ENCODE measurements around the gene SLC6A5.
"Not testable (repeated sequence)": the region's sequence is repeated elsewhere in the genome, so short reads cannot be mapped to it uniquely, and the experiment has no call there.

The SLC6A5 gene

GRCh38 chr11:20561915-20562314 is 37.5 kb upstream of the SLC6A5 start:
- DNase-seq, result peak; percentile 21
- H3K4me3 ChIP-seq (ENCODE audit: low read depth, low read length), result no peak overlapping the region
- H3K36me3 ChIP-seq, result no peaks in the 10 kb centered on the region
- TF ChIP-seq, protein P1, sequence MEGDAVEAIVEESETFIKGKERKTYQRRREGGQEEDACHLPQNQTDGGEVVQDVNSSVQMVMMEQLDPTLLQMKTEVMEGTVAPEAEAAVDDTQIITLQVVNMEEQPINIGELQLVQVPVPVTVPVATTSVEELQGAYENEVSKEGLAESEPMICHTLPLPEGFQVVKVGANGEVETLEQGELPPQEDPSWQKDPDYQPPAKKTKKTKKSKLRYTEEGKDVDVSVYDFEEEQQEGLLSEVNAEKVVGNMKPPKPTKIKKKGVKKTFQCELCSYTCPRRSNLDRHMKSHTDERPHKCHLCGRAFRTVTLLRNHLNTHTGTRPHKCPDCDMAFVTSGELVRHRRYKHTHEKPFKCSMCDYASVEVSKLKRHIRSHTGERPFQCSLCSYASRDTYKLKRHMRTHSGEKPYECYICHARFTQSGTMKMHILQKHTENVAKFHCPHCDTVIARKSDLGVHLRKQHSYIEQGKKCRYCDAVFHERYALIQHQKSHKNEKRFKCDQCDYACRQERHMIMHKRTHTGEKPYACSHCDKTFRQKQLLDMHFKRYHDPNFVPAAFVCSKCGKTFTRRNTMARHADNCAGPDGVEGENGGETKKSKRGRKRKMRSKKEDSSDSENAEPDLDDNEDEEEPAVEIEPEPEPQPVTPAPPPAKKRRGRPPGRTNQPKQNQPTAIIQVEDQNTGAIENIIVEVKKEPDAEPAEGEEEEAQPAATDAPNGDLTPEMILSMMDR (IDR thresholded peaks at IDR 0.05; ENCODE audit: low read depth, low read length), result no peak
- H3K9me3 ChIP-seq (ENCODE audit: severe bottlenecking), result peaks cover under 1% of the 10 kb centered on the region
- no peaks in the 10 kb centered on the region for H3K27me3 ChIP-seq (ENCODE audit: insufficient read depth, low read depth, severe bottlenecking)
- no peak overlapping the region for H3K27ac ChIP-seq

DNA sequence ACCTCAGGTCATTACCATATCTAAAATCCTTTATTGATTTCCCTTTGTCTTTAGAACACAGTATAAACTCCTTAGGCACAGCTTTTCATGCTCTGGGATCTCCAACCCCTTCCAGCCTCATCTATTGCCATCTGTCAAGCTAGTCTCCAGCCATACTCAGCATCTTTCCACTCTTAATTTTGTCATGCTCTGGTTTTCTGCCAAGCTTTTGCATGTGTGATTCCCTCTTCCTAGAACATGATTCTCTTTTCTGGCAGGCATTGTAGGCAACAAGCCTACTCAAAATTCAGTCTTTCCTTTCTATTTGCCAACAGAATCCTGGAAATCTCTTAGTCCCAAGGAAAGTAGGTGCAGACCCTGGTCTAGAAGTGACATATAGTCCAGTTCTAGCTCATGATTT is 35.5 kb upstream of the SLC6A5 start:
- no peaks in the 10 kb centered on the region for H3K27me3 ChIP-seq (ENCODE audit: insufficient read depth, low read depth, severe bottlenecking)
- TF ChIP-seq, protein P1 (IDR thresholded peaks at IDR 0.05; ENCODE audit: low read depth, low read length), result no peak
- H3K27ac ChIP-seq, result peak overlapping the region; percentile 75
- H3K36me3 ChIP-seq, result no peaks in the 10 kb centered on the region
- H3K4me3 ChIP-seq (ENCODE audit: low read depth, low read length), result no peak overlapping the region
- H3K9me3 ChIP-seq (ENCODE audit: severe bottlenecking), result no peaks in the 10 kb centered on the region
- DNase-seq, result peak; percentile 57

- Histone ChIP-seq H3K9me3 (ENCODE audit: severe bottlenecking) (no peaks in the 10 kb centered on the region), H3K36me3 (no peaks in the 10 kb centered on the region), H3K27ac (peak overlapping the region; percentile 75), H3K4me3 (ENCODE audit: low read depth, low read length) (no peak overlapping the region), H3K27me3 (ENCODE audit: insufficient read depth, low read depth, severe bottlenecking) (no peaks in the 10 kb centered on the region)
- DNase-seq, result no peak
- TF ChIP-seq, protein P1 (IDR thresholded peaks at IDR 0.05; ENCODE audit: low read depth, low read length), result no peak
Measured at GRCh38 chr11:20564846-20565635, 34.4 kb upstream of the SLC6A5 start.

DNA sequence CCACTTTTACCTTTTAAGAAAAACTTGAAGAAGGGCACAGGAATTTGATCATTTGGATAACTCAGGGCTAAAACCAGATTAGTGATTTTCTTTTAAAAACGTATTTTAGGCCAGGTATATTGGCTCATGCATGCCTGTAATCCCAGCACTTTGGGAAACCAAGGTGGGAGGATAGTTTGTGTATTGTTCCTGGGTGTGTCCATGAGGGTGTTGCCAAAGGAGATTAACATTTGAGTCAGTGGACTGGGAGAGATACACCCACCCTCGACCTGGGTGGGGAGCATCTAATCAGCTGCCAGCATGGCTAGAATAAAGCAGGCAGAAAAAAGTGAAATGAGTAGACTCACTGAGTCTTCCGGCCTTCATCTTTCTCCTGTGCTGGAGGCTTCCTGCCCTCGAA is 33.3 kb upstream of the SLC6A5 start:
- H3K27ac ChIP-seq, result peak overlapping the region; percentile 21; the same call in 1 of the 2 replicates
- DNase-seq; H3K27me3 ChIP-seq (ENCODE audit: insufficient read depth, low read depth, severe bottlenecking); H3K9me3 ChIP-seq (ENCODE audit: severe bottlenecking); H3K36me3 ChIP-seq; H3K4me3 ChIP-seq (ENCODE audit: low read depth, low read length): not testable (repeated sequence)

DNA sequence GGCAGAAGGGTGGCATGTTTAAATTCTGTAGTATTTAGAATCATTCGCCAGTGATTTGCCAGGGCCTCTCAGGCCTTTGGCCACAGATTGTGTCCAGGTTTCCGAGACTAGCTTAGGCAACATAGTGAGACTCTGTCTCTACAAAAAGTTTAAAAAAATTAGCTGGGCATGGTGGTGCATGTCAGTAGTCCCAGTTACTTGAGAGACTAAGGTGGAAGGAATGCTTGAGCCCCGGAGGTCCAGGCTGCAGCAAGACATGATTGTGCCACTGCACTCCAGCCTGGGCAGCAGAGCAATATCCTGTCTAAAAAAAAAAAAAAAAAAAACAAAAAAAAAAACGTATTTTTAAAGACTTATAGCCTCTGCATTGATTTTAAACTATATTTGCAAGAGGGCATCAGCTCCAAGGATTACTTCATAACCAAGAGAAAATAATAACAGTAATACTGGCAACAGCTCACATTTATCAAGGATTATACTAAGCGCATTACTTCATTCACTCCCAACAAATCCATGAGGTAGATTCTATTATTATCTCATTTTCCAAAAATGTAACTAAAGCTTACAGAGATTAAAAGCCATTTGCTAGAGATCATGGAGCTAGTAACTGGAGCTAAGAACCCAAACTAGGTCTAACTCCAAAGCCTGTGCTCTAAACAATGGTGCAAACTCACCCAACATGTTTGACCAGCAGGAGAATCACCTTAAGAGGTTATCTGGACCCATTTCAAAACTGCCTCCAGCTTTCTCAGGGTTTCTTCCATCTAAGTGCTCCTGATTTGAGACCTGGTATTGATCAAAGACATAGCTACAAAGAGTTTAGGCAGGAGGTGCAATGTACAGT is 32.6 kb upstream of the SLC6A5 start:
- Histone ChIP-seq H3K9me3 (ENCODE audit: severe bottlenecking) (no peaks in the 10 kb centered on the region), H3K36me3 (no peaks in the 10 kb centered on the region), H3K4me3 (ENCODE audit: low read depth, low read length) (no peak overlapping the region), H3K27me3 (ENCODE audit: insufficient read depth, low read depth, severe bottlenecking) (no peaks in the 10 kb centered on the region), H3K27ac (peak overlapping the region; percentile 45)
- TF ChIP-seq, protein P1 (IDR thresholded peaks at IDR 0.05; ENCODE audit: low read depth, low read length), result no peak
- DNase-seq, result no peak

- H3K4me3 ChIP-seq (ENCODE audit: low read depth, low read length); H3K9me3 ChIP-seq (ENCODE audit: severe bottlenecking); H3K27me3 ChIP-seq (ENCODE audit: insufficient read depth, low read depth, severe bottlenecking); DNase-seq; H3K36me3 ChIP-seq; H3K27ac ChIP-seq: not testable (repeated sequence)
Measured at GRCh38 chr11:20579725-20580124, 19.7 kb upstream of the SLC6A5 start.
